GM12878 (cell line): Measurements from ENCODE around the gene ANKRD60. TPM values are rescaled to one million over a fixed set of nuclear protein-coding genes. Genes with fewer than 3 reads are reported as not detected.

Experiments
- ATAC-seq: fragments of 200-7000 bp; cut with Tn5 transposase; 3 replicates; pipeline ENCODE4 v1.9.1; 2020; ENCODE audit warnings: mild to moderate bottlenecking, moderate library complexity
- BruUV-seq: library from RNA; stranded (reverse); fragments of 400-500 nt; replicated peaks from 2 replicates; lab custom pipeline; 2021; lab: Mats Ljungman, UMichigan
- CTCF ChIA-PET: fragments of 300-600 bp; sonication (Branson Sonifier 250); formaldehyde crosslinking; extraction: SDS; loops from one replicate; lab custom pipeline; 2021; ENCODE audit warnings: inconsistent platforms; lab: Yijun Ruan, JAX
- POLR2A ChIA-PET: fragments of 350-600 bp; formaldehyde crosslinking; extraction: SDS; loops from one replicate; lab custom pipeline; 2021; ENCODE audit warnings: inconsistent platforms; lab: Charles Lee
- RAD21 ChIA-PET: fragments of 300-600 bp; sonication (Branson Sonifier 250); formaldehyde crosslinking; loops from one replicate; lab custom pipeline; 2023; ENCODE audit warnings: antibody characterized with exemption; ENCODE audit not compliant: unreplicated experiment; lab: Charles Lee
- SMC1A ChIA-PET: fragments of 300-600 bp; sonication (Branson Sonifier 250); formaldehyde crosslinking; loops from one replicate; lab custom pipeline; 2023; ENCODE audit not compliant: unreplicated experiment, uncharacterized antibody; lab: Charles Lee
- DNase-seq: peaks from one replicate; pipeline ENCODE4 v3.0.0-alpha.2; 2011; ENCODE audit warnings: low read depth, low spot score
- FAIRE-seq: peaks from 3 replicates; lab custom pipeline; 2011; peaks lifted over from hg19 to GRCh38; lab: Jason Lieb, UNC
- H2AFZ ChIP-seq: 2 replicates; pipeline ENCODE4 v1.6.0; 2011; ENCODE audit warnings: low read depth, low read length, control low read depth; ENCODE audit not compliant: control insufficient read depth
- H3K27ac ChIP-seq: 2 replicates; pipeline ENCODE4 v1.5.1; 2011; ENCODE audit warnings: control low read depth; ENCODE audit not compliant: control insufficient read depth, insufficient read depth
- H3K27me3 ChIP-seq, 2 experiments: replicated peaks in 1 of 2; 2 replicates each; pipeline versions ENCODE4 v1.6.0 to v1.6.1; 2011; ENCODE audit warnings: low read length in 1 of 2; ENCODE audit not compliant: control insufficient read depth in 2 of 2, insufficient read depth in 2 of 2
- H3K36me3 ChIP-seq, 2 experiments: 2 replicates each; pipeline ENCODE4 v1.5.1; 2011; ENCODE audit warnings: low read length in 1 of 2; ENCODE audit not compliant: control insufficient read depth in 2 of 2, insufficient read depth in 2 of 2
- H3K4me1 ChIP-seq: 2 replicates; pipeline ENCODE4 v1.6.1; 2011; ENCODE audit warnings: mild to moderate bottlenecking, low read length, moderate library complexity, mixed read lengths; ENCODE audit not compliant: control insufficient read depth, insufficient read depth
- H3K4me2 ChIP-seq: 2 replicates; pipeline ENCODE4 v1.6.0; 2011; ENCODE audit warnings: control low read depth; ENCODE audit not compliant: control insufficient read depth, insufficient read depth
- H3K4me3 ChIP-seq: fragments of 200-600 bp; sonication (generic); 2 replicates; pipeline ENCODE4 v1.5.1; 2016
- H3K79me2 ChIP-seq: 2 replicates; pipeline ENCODE4 v1.6.0; 2011; ENCODE audit warnings: low read length; ENCODE audit not compliant: control insufficient read depth, insufficient read depth
- H3K9ac ChIP-seq: 2 replicates; pipeline ENCODE4 v1.8.0; 2011; ENCODE audit warnings: low read length, control low read depth, mixed read lengths; ENCODE audit not compliant: control insufficient read depth, insufficient read depth
- H3K9me3 ChIP-seq: replicated peaks from 3 replicates; pipeline ENCODE4 v1.5.1; 2011; ENCODE audit warnings: mild to moderate bottlenecking, low read length; ENCODE audit not compliant: control insufficient read depth, insufficient read depth
- H4K20me1 ChIP-seq: 2 replicates; pipeline ENCODE4 v1.6.0; 2011; ENCODE audit not compliant: control insufficient read depth, insufficient read depth
- ESRRA ChIP-seq: IDR thresholded peaks from 2 replicates; pipeline ENCODE4 v1.6.1; 2012; ENCODE audit warnings: mild to moderate bottlenecking, low read length, improper control_type of control experiment
- KLF5 ChIP-seq: fragments of 450-650 bp; IDR thresholded peaks from 2 replicates; pipeline ENCODE4 v1.6.1; 2014; ENCODE audit warnings: mild to moderate bottlenecking; ENCODE audit not compliant: partially characterized antibody
- MTA3 ChIP-seq: IDR thresholded peaks from 2 replicates; pipeline ENCODE4 v1.6.1; 2012; ENCODE audit warnings: low read length, inconsistent platforms, borderline replicate concordance
- MYB ChIP-seq: fragments of 150-350 bp; IDR thresholded peaks from 2 replicates; pipeline ENCODE4 v1.6.1; 2014; ENCODE audit warnings: mild to moderate bottlenecking, low read depth, low read length, borderline replicate concordance
- MYC ChIP-seq: IDR thresholded peaks from 2 replicates; pipeline ENCODE4 v1.6.1; 2011; ENCODE audit warnings: mild to moderate bottlenecking, low read length, moderate library complexity, inconsistent platforms; ENCODE audit not compliant: insufficient read depth, insufficient replicate concordance, insufficient read length, severe bottlenecking
- NBN ChIP-seq: fragments of 450-650 bp; IDR thresholded peaks from 2 replicates; pipeline ENCODE4 v1.6.1; 2016
- PAX5 ChIP-seq: IDR thresholded peaks from 2 replicates; pipeline ENCODE4 v1.6.1; 2011; ENCODE audit warnings: low read depth, low read length, borderline replicate concordance
- whole genome bisulfite sequencing: methylation state at CpG from one replicate; pipeline ENCODE4 v1.1.6; 2016; ENCODE audit warnings: low lambda C conversion rate; ENCODE audit not compliant: insufficient replicate concordance, insufficient coverage; ENCODE audit errors: missing lambda C conversion rate; 5-methylcytosine and 5-hydroxymethylcytosine counted together
- in situ Hi-C: fragments of 300-500 bp; cut with MboI; formaldehyde crosslinking; loops from 9 replicates; pipeline ENCODE4 v1.14.3; 2018; ENCODE audit warnings: mixed read lengths
- intact Hi-C: fragments of 100-400 bp; cut with micrococcal nuclease; formaldehyde crosslinking; loops from one replicate; pipeline ENCODE4 v1.14.2; 2022; ENCODE audit not compliant: unreplicated experiment
- polyA plus RNA-seq, 11 experiments: library from polyadenylated mRNA; depleted of rRNA in 4 of 11; unstranded in 6 of 11; stranded (reverse) in 5 of 11; fragments of >200 nt; fragmentation: Nextera tagmentation in 4 of 11; fragmentation: Illumina TruSeq in 1 of 11; extraction: Ambion mirVana in 4 of 11; extraction: Trizol in 1 of 11; gene quantifications; 1 replicate in 1 of 11; 2 replicates in 10 of 11; pipeline versions ENCODE4 v1.2.1 to v1.2.3, GENCODE V29; 2011 to 2016; ENCODE audit warnings: inconsistent platforms in 2 of 11, missing spikeins in 2 of 11, low read depth in 1 of 11
- total RNA-seq, 4 experiments: library from RNA; depleted of rRNA in 3 of 4; stranded (reverse); fragments of >200 nt in 3 of 4; fragmentation: Illumina TruSeq in 1 of 4; extraction: Trizol in 1 of 4; gene quantifications; 2 replicates each; pipeline versions ENCODE4 v1.2.1 to v1.2.3, GENCODE V29; 2013 to 2021

Gene ANKRD60
- total and polyA plus RNA-seq, 10 of the 15 experiments (the other 5 are each of a cell fraction or from before 2014, with no cell fraction given), result not detected

DNA sequence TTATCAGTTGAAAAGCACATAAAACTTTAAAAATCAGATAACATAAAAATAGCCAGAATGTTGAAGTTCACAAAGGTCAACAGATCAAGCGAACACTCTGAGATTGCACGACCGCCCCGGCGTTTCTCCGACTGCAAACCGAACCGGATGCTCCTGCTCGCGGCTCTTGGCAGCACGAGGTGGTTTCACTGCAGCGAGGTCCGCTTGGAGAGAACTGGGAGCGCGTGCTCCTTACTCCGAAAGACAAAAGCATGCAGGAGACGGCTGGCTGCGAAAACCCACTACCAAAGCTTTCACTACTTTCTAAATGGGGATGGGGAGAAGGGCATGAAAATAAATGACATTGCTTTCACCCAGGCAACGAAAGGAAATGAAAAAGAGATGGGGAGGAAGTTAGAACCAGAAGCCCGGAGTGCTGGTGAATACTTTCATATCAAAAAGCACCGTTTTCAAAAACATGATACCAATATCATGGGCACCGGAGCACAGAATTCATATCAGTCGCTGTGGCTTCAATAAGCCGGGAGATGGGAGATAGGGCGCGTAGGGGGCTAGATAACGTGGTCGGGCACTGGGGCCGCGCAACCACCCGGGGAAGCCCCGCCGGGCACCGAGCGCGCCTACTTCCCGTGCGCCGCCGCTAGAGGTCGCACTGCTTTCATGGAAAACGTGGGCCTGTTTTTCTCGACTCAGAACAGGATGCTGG lies 8.3 kb upstream of the ANKRD60 start (continued):
- TF ChIP-seq PAX5, result no peak

GRCh38 chr20:58235010-58235409 lies 6.6 kb upstream of the ANKRD60 start:
- in situ Hi-C loops (loop anchor here (10.0 to 25.0 kb wide), 2 partner anchors 452 to 620 kb away; partner anchors contain the start of genes GNAS, GNAS-AS1 and NPEPL1), intact Hi-C loops (loop anchor here (5.0 to 10.0 kb wide), 2 partner anchors 460 to 617 kb away; partner anchors contain the start of genes GNAS, GNAS-AS1 and NPEPL1)
- no peak overlapping the region for H3K9ac ChIP-seq
- ChIA-PET SMC1A (interaction anchor here (0.8 to 3.2 kb wide), 11 partner anchors 11 to 617 kb away, joined by 3 to 27 read pairs (median 4); partner anchors contain the start of genes GNAS, VAPB and ZBP1), RAD21 (interaction anchor here (0.6 to 1.9 kb wide), 4 partner anchors 11 to 633 kb away, joined by 3 to 11 read pairs (median 6); partner anchors contain the start of gene STX16), CTCF (interaction anchor here (0.6 to 5.0 kb wide), 25 partner anchors 8 to 1869 kb away, joined by 3 to 60 read pairs (median 4); partner anchors contain the start of genes STX16 and VAPB), POLR2A (interaction anchor here (1.0 kb wide), 1 partner anchor 75 kb away, joined by 3 read pairs; no protein-coding TSS in a partner anchor)
- H4K20me1 ChIP-seq, result no peaks in the 10 kb centered on the region
- DNase-seq (no peak), FAIRE-seq (no peak), ATAC-seq (no peak)
- H3K27ac ChIP-seq, result no peak overlapping the region
- 97% methylated on average over 5 of the region's 5 CpGs for WGBS
- no peak overlapping the region for H3K4me3 ChIP-seq
- no peak overlapping the region for H3K4me2 ChIP-seq
- no peaks in the 10 kb centered on the region for H3K79me2 ChIP-seq
- H2AFZ ChIP-seq, result no peak overlapping the region
- no peaks in the 10 kb centered on the region for H3K27me3 ChIP-seq
- H3K36me3 ChIP-seq, result no peaks in the 10 kb centered on the region; a peak in 1 of 4 replicates
- H3K9me3 ChIP-seq, result no peaks in the 10 kb centered on the region
- H3K4me1 ChIP-seq, result no peaks in the 10 kb centered on the region; the same call in 1 of the 2 replicates
- TF ChIP-seq ESRRA (no peak), MYC (no peak), NBN (no peak), MYB (no peak), MTA3 (no peak), KLF5 (no peak)
- no TSS peak for BruUV-seq
